PFSK-1 (cell line): ENCODE results near the gene CCDC85A.

Experiments
- FOXP2 ChIP-seq: optimal IDR thresholded peaks from 2 replicates; pipeline ENCODE3; 2011; ENCODE audit warnings: borderline replicate concordance, control low read depth, inconsistent platforms; ENCODE audit not compliant: insufficient read depth; ENCODE audit errors: extremely low read length, extremely low read depth
- POLR2AphosphoS5 ChIP-seq: IDR thresholded peaks from 2 replicates; pipeline ENCODE4 v1.6.1; 2012; ENCODE audit warnings: low read depth, mild to moderate bottlenecking, control low read depth, low read length, moderate library complexity
- SIN3A ChIP-seq: IDR thresholded peaks from 2 replicates; pipeline ENCODE4 v1.6.1; 2012; ENCODE audit warnings: mild to moderate bottlenecking, low read length, moderate library complexity, borderline replicate concordance; ENCODE audit not compliant: insufficient read depth
- TAF1 ChIP-seq: IDR thresholded peaks from 2 replicates; pipeline ENCODE4 v1.6.1; 2012; ENCODE audit warnings: low read length, control low read depth, borderline replicate concordance; ENCODE audit not compliant: insufficient read depth
- TF ChIP-seq, protein P1 (sequence below), 2 experiments: IDR thresholded peaks; 2 replicates each; pipeline versions ENCODE4 v1.6.1 to v1.8.0; 2011 to 2012; ENCODE audit warnings: low read depth in 2 of 2, low read length in 2 of 2, control low read depth in 1 of 2, inconsistent platforms in 1 of 2, mild to moderate bottlenecking in 1 of 2, moderate library complexity in 1 of 2; ENCODE audit not compliant: insufficient read depth in 1 of 2

The CCDC85A gene

DNA sequence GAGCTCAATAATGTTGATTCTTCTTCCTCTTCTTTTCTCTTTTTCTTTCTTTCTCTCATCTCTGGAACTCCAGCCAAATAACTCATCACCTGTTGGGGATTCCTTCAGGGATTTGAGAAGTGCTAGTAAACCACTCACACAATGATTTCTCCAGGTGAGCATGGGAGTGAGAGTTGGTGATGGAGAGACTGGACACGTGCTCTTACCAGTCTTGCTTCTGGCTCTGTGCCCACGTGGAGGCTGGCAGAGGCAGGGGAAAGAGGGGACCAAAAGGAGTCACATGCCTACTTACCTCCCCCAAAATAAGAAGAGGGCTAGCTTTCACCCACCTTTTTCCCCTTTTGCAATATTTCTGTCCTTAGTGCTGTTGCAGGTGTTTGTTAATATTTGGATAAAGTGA lies 28.6 kb upstream of the CCDC85A start:
- TF ChIP-seq TAF1 (no peak), FOXP2 (no peak), POLR2AphosphoS5 (no peak)
- TF ChIP-seq, protein P1, sequence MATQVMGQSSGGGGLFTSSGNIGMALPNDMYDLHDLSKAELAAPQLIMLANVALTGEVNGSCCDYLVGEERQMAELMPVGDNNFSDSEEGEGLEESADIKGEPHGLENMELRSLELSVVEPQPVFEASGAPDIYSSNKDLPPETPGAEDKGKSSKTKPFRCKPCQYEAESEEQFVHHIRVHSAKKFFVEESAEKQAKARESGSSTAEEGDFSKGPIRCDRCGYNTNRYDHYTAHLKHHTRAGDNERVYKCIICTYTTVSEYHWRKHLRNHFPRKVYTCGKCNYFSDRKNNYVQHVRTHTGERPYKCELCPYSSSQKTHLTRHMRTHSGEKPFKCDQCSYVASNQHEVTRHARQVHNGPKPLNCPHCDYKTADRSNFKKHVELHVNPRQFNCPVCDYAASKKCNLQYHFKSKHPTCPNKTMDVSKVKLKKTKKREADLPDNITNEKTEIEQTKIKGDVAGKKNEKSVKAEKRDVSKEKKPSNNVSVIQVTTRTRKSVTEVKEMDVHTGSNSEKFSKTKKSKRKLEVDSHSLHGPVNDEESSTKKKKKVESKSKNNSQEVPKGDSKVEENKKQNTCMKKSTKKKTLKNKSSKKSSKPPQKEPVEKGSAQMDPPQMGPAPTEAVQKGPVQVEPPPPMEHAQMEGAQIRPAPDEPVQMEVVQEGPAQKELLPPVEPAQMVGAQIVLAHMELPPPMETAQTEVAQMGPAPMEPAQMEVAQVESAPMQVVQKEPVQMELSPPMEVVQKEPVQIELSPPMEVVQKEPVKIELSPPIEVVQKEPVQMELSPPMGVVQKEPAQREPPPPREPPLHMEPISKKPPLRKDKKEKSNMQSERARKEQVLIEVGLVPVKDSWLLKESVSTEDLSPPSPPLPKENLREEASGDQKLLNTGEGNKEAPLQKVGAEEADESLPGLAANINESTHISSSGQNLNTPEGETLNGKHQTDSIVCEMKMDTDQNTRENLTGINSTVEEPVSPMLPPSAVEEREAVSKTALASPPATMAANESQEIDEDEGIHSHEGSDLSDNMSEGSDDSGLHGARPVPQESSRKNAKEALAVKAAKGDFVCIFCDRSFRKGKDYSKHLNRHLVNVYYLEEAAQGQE (IDR thresholded peaks at IDR 0.05; ENCODE audit: insufficient read depth in 1 of 2, low read depth in 2 of 2, low read length in 2 of 2), result no peak

DNA sequence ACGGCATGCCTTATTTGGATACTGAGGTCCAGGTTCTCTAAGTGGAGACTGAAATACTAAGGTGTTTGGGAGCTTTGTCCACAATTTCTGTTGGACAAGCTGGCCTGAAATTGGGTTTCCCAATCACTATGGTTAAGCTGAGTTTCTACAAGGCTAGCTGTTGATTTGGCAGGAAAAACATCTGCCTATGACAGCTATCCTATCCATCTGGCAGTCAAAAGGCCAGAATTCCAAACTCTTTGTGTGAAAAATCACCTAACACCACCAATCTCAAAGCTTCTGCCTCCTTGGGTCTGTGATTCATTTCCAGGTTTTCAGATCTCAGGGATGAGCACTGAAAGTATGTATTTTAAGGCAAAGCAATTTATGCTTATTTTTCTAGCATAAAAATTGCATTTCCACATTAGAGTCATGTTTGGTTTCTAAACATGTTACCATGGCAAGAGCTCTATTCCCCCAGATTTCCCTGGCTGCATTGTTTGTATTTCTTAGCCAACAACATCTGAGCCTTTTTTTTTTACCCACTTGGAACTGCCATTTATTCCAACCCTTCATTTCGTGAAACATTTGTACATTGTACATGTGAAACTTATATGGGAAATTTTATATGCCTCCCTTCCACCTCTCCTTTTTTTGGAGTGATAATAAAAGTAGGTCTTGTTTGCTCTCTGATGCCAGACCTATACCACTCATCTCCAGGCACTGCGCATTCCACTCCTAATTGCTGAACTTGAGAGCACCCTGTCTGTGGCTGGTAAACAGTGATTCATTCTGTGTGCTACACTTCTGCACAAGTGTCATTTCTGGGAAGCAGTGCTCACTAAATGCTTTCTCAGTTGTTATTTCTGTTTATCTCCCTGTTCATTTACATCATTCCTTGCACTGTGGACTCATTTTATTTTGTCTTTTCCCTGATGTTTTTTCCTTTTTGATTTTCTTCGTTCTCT lies 15.9 kb upstream of the CCDC85A start:
- TF ChIP-seq FOXP2 (no peak), POLR2AphosphoS5 (no peak), TAF1 (no peak), SIN3A (no peak)
- TF ChIP-seq, protein P1 (IDR thresholded peaks at IDR 0.05; ENCODE audit: insufficient read depth in 1 of 2, low read depth in 2 of 2, low read length in 2 of 2), result no peak

DNA sequence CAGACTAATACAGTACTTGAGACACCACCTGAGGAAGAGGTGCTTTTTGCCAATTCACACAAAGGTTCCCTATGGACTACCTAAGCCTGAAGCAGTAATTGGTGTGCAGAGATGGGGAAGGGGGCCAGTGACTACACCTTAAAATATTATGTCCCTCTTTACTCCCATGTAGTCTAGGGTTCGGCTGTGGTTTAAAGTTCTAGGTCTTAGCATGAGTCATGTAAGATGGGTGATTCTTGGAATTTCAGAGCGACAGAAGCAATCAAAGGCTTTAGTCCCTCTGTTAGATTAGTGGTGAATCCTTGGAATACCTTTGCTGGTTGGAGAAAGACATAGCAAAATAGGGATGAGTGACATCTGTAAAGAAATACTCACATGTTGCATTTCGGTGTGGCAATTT lies 14.3 kb upstream of the CCDC85A start:
- TF ChIP-seq POLR2AphosphoS5, result no peak
- no peak for TF ChIP-seq SIN3A
- no peak for TF ChIP-seq FOXP2
- TF ChIP-seq, protein P1 (IDR thresholded peaks at IDR 0.05; ENCODE audit: insufficient read depth in 1 of 2, low read depth in 2 of 2, low read length in 2 of 2), result no peak
- TF ChIP-seq TAF1, result no peak

DNA sequence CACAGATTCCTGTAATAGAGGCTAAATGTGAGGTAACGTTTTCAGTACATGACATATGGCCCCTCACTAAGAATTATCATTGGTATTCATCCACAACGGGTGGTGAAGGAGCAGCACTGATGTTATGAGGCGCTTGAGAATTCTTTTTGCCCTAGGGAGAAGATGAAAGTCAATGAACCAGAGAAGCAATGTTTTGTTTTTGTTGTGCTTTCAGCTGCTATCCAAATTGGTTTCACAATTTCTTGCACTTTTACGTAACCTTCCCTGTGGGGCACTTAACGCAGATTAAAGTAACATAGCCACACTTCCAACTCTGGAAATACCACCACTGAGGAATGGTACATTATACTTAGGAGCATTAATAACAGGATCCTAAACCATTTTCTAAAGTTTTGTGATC lies 13.3 kb upstream of the CCDC85A start:
- no peak for TF ChIP-seq POLR2AphosphoS5
- no peak for TF ChIP-seq SIN3A
- no peak for TF ChIP-seq FOXP2
- TF ChIP-seq, protein P1 (IDR thresholded peaks at IDR 0.05; ENCODE audit: insufficient read depth in 1 of 2, low read depth in 2 of 2, low read length in 2 of 2), result no peak
- no peak for TF ChIP-seq TAF1

DNA sequence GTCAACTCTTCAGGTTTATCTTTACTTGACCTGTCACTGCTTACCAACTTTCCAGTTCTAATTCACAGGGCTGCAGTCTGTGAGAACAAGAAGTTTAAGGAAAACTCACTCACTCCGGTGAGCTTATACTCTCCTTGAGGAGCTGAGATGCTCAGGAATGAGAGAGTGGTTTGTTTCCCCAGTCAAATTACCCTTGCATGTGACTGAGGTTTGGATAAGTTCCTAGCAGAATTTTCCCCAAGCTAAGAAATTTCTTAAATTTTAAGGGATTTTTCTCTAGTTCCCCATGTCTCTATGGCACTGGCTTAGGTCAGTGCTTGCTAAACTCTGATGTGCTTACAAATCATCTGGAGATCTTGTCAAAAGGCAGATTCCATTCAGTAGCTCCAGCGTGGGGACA lies 12.8 kb upstream of the CCDC85A start:
- TF ChIP-seq SIN3A (no peak), POLR2AphosphoS5 (no peak), FOXP2 (no peak), TAF1 (no peak)
- TF ChIP-seq, protein P1 (IDR thresholded peaks at IDR 0.05; ENCODE audit: insufficient read depth in 1 of 2, low read depth in 2 of 2, low read length in 2 of 2), result no peak
